NCI-H510A treated with DMSO at 0.1 percent for 48 hours (cell line): Measurements from ENCODE around the gene RUNX3.

Experiments used
- DNase-seq: peaks from one replicate; lab custom pipeline; 2025; lab: John Stamatoyannopoulos, UW

RUNX3 gene

GRCh38 chr1:24929398-24930259, 447 bp downstream of the RUNX3 start:
- peak; percentile 63 for DNase-seq

- no peak for DNase-seq
These were observed 1.2 kb downstream of the RUNX3 start for GRCh38 chr1:24928689-24929397.

GRCh38 chr1:24927988-24928688, 1.9 kb downstream of the RUNX3 start:
- DNase-seq = no peak

- no peak for DNase-seq
These were observed 2.6 kb downstream of the RUNX3 start for GRCh38 chr1:24927473-24927872.

GRCh38 chr1:24926563-24927249, 3.4 kb downstream of the RUNX3 start:
- no peak for DNase-seq

- no peak for DNase-seq
These were observed 4.1 kb downstream of the RUNX3 start for GRCh38 chr1:24925963-24926362.

- DNase-seq = no peak
These were observed 4.8 kb downstream of the RUNX3 start for GRCh38 chr1:24925082-24925779.

GRCh38 chr1:24923485-24924113, 6.5 kb downstream of the RUNX3 start:
- DNase-seq = no peak

- DNase-seq = no peak
These were observed 8.0 kb downstream of the RUNX3 start for GRCh38 chr1:24921938-24922662.

- DNase-seq = no peak
These were observed 8.7 kb downstream of the RUNX3 start for GRCh38 chr1:24921412-24921811.

- no peak for DNase-seq
These were observed 9.5 kb downstream of the RUNX3 start for GRCh38 chr1:24920533-24920925.

- DNase-seq = no peak
These were observed 10.1 kb downstream of the RUNX3 start for GRCh38 chr1:24919791-24920532.

GRCh38 chr1:24918995-24919605, 11.0 kb downstream of the RUNX3 start:
- DNase-seq = no peak

- DNase-seq = no peak
These were observed 11.7 kb downstream of the RUNX3 start for GRCh38 chr1:24918370-24918769.

GRCh38 chr1:24917327-24918074, 12.6 kb downstream of the RUNX3 start:
- DNase-seq = no peak

GRCh38 chr1:24915816-24916602, 14.1 kb downstream of the RUNX3 start:
- no peak for DNase-seq

GRCh38 chr1:24914226-24915069, 15.6 kb downstream of the RUNX3 start:
- DNase-seq = no peak
